Medulla oblongata (tissue), 1 donor: ENCODE results near the gene EYA3.

Experiments
- DNase-seq: peaks from one replicate; pipeline ENCODE4 v3.0.0-alpha.2; 2015; ENCODE audit errors: extremely low spot score

EYA3 gene

DNA sequence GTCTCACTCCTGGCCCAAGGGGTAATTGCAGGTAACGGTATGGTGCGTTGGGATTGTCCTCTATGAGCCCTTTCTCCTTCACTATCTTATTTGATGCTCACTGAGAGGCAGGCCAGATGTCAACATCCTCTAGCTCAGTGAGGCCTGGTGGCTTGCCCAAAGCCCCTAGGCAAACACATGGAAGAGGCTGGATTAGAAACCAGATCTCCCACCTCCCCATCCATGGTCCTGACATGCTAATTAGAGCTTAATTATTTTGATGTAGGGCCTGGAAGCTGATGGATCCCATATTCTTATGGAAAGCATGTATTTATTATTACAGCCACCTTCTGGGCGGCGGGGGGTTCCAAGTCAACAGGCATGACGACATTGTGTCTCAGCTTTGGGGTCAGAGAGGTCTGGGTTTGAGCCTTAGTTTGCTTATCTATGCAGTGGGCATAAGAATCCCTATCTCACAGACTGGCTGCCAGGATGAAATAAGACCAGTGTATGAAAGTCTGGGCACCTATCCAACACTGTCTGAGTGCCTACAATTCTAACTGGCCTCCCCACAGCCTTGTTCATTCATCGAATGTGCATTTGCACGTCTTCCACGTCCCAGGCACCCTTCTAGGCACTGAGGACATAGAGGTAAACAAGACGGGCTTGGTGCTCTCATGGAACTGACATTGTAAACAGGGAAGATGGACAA, 147.4 kb downstream of the EYA3 start:
- DNase-seq, result no peak

DNA sequence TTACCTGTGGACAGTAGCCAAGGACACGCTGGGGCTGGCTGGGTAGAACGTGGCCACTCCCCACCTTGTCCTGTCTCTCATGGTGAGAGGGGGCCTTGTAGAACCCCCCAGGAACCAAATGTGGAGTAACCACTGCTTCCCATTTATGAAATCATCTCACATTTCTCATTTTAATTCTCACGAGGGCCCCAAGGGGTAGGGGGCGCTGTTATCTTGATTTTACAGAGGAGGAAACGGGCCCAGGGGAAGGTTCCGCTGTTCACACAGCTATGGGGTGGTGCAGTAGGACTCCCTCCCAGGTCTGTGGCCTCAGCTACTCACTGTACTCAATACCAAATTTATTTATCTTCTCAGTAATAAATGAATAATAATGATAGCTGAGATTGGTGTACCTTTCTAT, 148.1 kb downstream of the EYA3 start:
- peak; percentile 48 for DNase-seq

DNA sequence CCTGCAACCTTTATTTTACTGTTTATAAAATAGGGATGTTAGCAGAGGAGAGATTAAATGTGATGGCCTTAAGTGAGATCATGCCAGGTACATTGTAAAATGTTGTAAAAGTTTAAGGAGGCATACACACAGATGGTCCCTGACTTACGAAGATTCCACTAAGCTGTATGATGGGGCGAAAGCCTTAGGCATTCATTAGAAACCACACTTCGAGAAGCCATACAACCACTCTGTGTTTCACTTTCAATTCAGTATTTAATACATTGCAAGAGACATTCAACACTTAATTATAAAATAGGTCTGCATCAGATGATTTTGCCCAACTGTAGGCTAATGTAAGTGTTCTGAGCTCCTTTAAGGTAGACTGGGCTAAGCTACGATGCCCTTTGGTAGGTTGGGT, 149.9 kb downstream of the EYA3 start:
- DNase-seq, result no peak

DNA sequence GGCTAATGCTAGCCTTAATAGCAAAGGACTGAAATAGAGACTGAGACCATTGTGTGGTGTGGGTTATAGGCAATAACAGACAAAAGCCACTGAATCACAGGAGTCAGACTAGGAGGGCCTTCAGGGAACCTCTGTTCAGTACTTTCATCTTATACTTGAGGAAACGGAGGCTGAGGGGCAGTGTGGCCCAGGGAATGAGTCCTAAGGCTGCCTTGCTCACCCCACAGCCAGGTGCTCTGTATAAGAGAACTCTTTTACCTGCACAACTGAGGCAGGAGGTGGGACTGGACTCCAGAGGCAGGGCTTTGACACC, 150.9 kb downstream of the EYA3 start:
- no peak for DNase-seq

DNA sequence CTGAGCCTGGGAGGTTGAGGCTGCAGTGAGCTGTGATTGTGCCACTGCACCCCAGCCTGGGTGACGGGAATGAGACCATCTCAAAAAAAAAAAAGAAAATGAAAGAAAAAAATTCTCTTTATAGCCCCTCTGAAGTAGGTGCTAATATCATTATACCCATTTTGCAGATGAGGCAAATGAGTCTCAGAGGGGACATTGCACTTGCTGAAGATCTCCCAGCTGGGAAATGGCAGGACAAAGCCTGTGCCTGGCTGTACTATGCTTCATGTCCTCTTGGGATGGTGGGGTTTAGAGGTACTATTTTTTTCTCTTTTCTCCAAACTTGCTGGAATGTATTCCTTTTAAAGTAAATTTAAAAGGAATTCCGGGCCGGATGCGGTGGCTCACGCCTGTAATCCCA, 152.0 kb downstream of the EYA3 start:
- DNase-seq, result no peak

DNA sequence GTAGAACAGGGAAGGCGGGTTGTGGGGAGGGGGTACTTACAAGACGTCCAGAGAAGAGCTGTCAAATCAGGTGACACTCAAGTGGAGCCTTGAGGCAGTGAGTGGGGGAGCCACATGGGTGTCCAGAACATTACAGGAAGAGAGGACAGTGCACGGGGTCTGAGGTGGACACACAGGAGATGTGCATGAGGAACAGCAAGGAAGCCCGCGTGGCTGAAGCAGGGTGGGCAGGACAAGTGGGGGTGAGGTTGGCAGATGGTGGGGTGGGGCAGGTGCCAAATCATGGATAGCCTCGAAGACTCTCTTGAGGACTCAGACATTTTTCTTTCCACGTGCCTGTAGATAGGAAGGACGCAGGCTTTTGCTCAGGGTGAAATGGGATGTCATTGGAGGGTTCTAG, 152.7 kb downstream of the EYA3 start:
- DNase-seq, result no peak

DNA sequence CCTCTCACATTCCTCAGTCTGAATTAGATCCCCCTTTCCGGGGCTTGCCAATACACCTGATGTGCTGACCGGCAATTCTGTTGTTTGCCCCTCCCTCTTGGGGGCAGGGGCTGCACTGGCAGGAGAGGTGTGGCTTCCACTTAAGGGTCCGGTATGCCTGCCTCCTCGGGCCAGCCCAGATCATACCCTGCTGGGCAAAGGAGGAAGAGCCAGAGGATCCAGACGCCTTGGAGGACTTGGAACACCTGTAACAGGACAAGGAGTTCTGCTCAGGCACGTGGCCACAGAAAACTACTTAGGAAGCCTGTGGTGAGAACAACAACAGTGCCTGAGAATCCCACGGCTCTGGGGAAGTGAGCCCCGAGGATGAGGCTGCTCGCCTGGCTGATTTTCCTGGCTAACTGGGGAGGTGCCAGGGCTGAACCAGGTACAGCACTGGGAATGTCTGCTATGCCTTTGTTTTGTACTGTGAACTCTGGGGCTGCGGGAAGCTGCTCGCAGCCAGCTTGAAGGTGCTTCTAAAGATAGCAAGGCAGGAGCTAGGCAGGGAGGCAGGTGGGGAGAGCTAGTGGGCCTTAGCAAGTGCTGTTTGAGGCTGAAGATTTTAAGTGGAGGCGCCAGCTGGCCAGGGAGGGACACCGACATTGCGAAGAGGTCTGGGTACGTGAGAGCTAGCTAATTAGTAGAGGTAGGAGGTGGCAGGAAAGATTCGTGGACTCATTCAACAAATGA, 153.4 kb downstream of the EYA3 start, which contains the start of gene SMPDL3B:
TSS of gene SMPDL3B (plus strand) at position 183 of the 732 bp plus-strand sequence. CDS start at position 367, 184 bp downstream.
- DNase-seq, result no peak

DNA sequence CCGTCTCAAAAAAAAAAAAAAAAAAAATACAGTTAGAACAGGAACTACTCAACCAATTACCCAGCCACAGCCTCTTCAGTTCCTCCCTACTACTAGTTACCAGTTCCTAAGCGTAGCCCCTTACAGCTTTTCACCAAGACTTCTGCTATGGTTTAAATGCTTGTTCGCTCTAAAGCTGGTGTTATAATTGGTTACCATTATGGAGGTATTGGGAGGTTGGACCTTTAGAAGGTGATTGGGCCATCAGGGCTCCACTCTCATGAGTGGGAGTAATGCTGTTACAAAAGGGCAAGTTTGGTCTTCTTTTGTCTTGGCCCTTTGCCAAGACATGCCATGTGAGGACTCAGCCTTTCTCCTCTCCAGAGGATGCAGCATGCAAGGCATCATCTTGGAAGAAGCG, 156.7 kb downstream of the EYA3 start:
- peak; percentile 12 for DNase-seq

DNA sequence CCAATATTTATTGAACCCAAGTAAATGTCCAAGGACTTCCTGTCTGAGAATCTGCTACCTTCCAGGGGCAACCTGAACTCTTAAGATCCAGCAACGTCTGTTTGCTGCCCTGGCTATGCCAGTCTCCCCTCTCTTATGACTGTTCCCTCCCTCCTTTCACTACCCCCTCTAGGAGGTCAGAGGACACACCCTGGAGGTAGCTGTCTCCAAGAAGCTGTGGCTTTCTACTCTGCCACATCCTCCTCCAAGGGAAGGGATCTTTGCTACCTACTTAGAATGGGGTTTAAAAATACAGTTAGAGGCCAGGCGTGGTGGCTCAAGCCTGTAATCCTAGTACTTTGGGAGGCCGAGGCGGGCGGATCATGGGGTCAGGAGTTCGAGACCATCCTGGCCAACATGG, 157.2 kb downstream of the EYA3 start:
- no peak for DNase-seq

DNA sequence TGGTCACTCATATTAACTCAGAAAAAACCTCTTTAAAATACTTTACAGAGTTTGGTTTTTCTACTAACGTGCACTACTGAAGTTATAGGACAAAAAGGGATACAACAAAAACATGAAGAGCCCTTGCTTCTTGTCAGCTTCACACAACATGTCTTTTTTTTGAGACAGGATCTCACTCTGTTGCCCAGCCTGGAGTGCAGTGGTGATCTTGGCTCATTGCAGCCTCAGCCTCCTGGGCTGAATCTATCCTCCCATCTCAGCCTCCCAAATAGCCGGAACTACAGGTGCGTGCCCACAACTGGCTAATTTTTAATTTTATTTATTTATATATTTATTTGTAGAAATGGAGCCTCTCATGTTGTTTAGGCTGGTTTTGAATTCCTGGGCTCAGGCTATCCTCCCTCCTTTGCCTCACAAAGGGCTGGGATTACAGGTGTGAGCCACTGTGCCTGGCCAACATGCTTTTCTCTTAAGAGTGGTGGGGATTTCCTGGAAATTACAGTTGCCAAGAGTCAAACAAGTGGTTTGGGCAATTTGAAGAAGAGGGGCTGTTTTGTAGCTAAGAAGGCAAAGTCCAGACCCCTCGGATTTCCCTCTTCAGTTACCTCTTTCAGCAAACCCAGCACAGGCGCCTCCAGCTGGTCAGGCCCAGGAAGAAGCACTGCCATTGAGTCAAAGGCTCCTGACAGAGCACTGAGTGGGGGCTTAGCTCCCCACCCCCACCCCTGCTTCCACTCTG, 160.0 kb downstream of the EYA3 start:
- no peak for DNase-seq

DNA sequence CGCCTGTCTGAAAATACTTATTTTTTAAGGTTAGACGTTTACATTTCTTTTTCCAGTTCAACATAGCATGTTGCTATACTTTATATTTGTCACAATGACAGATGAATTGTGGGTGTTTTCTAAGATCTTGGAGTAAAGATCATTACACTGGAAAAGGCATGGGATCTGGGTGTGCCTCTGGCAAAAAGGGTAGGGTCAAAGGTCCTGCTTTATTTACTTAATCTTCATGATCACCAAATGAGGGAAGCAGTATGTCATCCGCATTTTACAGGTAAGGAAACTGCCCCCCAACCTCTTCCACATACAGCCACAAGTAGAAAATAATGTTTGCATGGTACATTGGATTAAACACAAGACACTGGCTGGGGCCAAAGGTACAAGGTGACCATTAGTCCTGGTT, 166.1 kb downstream of the EYA3 start:
- DNase-seq, result no peak
